Endothelial cell of umbilical vein (primary cell): Measurements from ENCODE around the gene CREB3. TPM values are rescaled to one million over a fixed set of nuclear protein-coding genes. Genes with fewer than 3 reads are reported as not detected.

Experiments
- BruUV-seq: library from RNA; stranded (reverse); fragments of 400-500 nt; replicated peaks from 2 replicates; lab custom pipeline; 2021; lab: Mats Ljungman, UMichigan
- CTCF ChIA-PET: fragments of 300-600, 350-600 bp; sonication (Branson Sonifier 250); formaldehyde crosslinking; loops from one replicate; lab custom pipeline; 2021; ENCODE audit warnings: antibody characterized with exemption, inconsistent platforms; lab: Charles Lee
- POLR2A ChIA-PET: fragments of 300-600, 350-600 bp; sonication (Branson Sonifier 250); formaldehyde crosslinking; loops from one replicate; lab custom pipeline; 2021; ENCODE audit warnings: antibody characterized with exemption, inconsistent platforms; lab: Charles Lee
- DNase-seq: peaks from one replicate; pipeline ENCODE4 v3.0.0-alpha.2; 2011; ENCODE audit warnings: low read depth, low spot score
- FAIRE-seq: peaks from 2 replicates; lab custom pipeline; 2011; peaks lifted over from hg19 to GRCh38; lab: Jason Lieb, UNC
- H2AFZ ChIP-seq: 2 replicates; pipeline ENCODE4 v1.6.0; 2012; ENCODE audit warnings: low read depth, low read length, control low read depth, inconsistent platforms
- H3K27ac ChIP-seq: 2 replicates; pipeline ENCODE4 v1.5.1; 2011; ENCODE audit warnings: low read depth, mild to moderate bottlenecking, control low read depth, low read length, moderate library complexity; ENCODE audit not compliant: insufficient read depth
- H3K27me3 ChIP-seq, 2 experiments: 2 replicates each; pipeline versions ENCODE4 v1.6.0 to v1.6.1; 2011; ENCODE audit warnings: low read length in 2 of 2, mixed read lengths in 1 of 2; ENCODE audit not compliant: control insufficient read depth in 2 of 2, insufficient read depth in 2 of 2
- H3K36me3 ChIP-seq, 2 experiments: 2 replicates in 1 of 2; 3 replicates in 1 of 2; pipeline ENCODE4 v1.5.1; 2011; ENCODE audit warnings: low read length in 2 of 2, mild to moderate bottlenecking in 1 of 2, moderate library complexity in 1 of 2; ENCODE audit not compliant: control insufficient read depth in 2 of 2, insufficient read depth in 2 of 2; ENCODE audit errors: extremely low read depth in 1 of 2
- H3K4me1 ChIP-seq: 3 replicates; pipeline ENCODE4 v1.5.1; 2011; ENCODE audit warnings: mild to moderate bottlenecking, low read length; ENCODE audit not compliant: control insufficient read depth, insufficient read depth; ENCODE audit errors: extremely low read depth
- H3K4me2 ChIP-seq: 2 replicates; pipeline ENCODE4 v1.6.1; 2011; ENCODE audit warnings: low read length, control low read depth, mixed read lengths; ENCODE audit not compliant: insufficient read depth
- H3K4me3 ChIP-seq, 3 experiments: fragments of 200-600 bp in 1 of 3; sonication (generic), shearing (Covaris generic) in 1 of 3; replicated peaks in 1 of 3; 2 replicates each; pipeline ENCODE4 v1.5.1; 2011 to 2016; ENCODE audit warnings: control low read depth in 3 of 3, low read length in 3 of 3, mild to moderate bottlenecking in 2 of 3, inconsistent platforms in 1 of 3, low read depth in 1 of 3, moderate library complexity in 1 of 3; ENCODE audit not compliant: insufficient read depth in 1 of 3
- H3K79me2 ChIP-seq: 2 replicates; pipeline ENCODE4 v1.6.0; 2012; ENCODE audit warnings: low read length, inconsistent platforms; ENCODE audit not compliant: control insufficient read depth, insufficient read depth
- H3K9ac ChIP-seq: replicated peaks from 2 replicates; pipeline ENCODE3; 2011; ENCODE audit warnings: low read length, control low read depth; ENCODE audit not compliant: insufficient read depth; ENCODE audit errors: extremely low read depth
- H3K9me1 ChIP-seq: replicated peaks from 3 replicates; pipeline ENCODE4 v1.6.0; 2011; ENCODE audit warnings: mild to moderate bottlenecking, low read length; ENCODE audit not compliant: control insufficient read depth, insufficient read depth; ENCODE audit errors: extremely low read depth
- H3K9me3 ChIP-seq: replicated peaks from 2 replicates; pipeline ENCODE4 v1.5.1; 2012; ENCODE audit warnings: low read length, inconsistent platforms; ENCODE audit not compliant: control insufficient read depth, insufficient read depth
- H4K20me1 ChIP-seq: replicated peaks from 2 replicates; pipeline ENCODE3; 2011; ENCODE audit warnings: mild to moderate bottlenecking, low read length; ENCODE audit not compliant: control insufficient read depth, insufficient read depth; ENCODE audit errors: extremely low read depth
- CTCF ChIP-seq, 2 donors: IDR thresholded peaks; 1 replicate in 1 of 2; 2 replicates in 1 of 2; pipeline ENCODE4 v1.5.1; 2011; ENCODE audit warnings: low read length in 2 of 2, mild to moderate bottlenecking in 2 of 2, moderate library complexity in 2 of 2, control low read depth in 1 of 2, inconsistent platforms in 1 of 2, low read depth in 1 of 2; ENCODE audit not compliant: insufficient read depth in 1 of 2; ENCODE audit errors: extremely low read depth in 1 of 2
- EZH2 ChIP-seq: IDR thresholded peaks from 2 replicates; pipeline ENCODE4 v1.6.1; 2012; ENCODE audit warnings: borderline replicate concordance, low read depth, mild to moderate bottlenecking, moderate library complexity, low read length, inconsistent platforms; ENCODE audit not compliant: severe bottlenecking
- FOS ChIP-seq: IDR thresholded peaks from 2 replicates; pipeline ENCODE4 v1.6.1; 2011; ENCODE audit warnings: mild to moderate bottlenecking, low read length, moderate library complexity, borderline replicate concordance; ENCODE audit not compliant: insufficient read depth
- GATA2 ChIP-seq: IDR thresholded peaks from 2 replicates; pipeline ENCODE4 v1.7.0; 2011; ENCODE audit warnings: low read depth, mild to moderate bottlenecking, moderate library complexity, mixed read lengths, low read length; ENCODE audit not compliant: insufficient read length, insufficient read depth
- JUN ChIP-seq: IDR thresholded peaks from 2 replicates; pipeline ENCODE4 v1.6.1; 2011; ENCODE audit warnings: borderline replicate concordance, low read depth; ENCODE audit not compliant: insufficient read length, insufficient read depth
- MYC ChIP-seq: IDR thresholded peaks from one replicate; pipeline ENCODE4 v1.6.1; 2011; ENCODE audit warnings: mild to moderate bottlenecking, low read depth, low read length
- POLR2A ChIP-seq: IDR thresholded peaks from 2 replicates; pipeline ENCODE4 v1.6.1; 2012; ENCODE audit warnings: low read depth, mild to moderate bottlenecking, control low read depth, low read length
- POLR2AphosphoS5 ChIP-seq: IDR thresholded peaks from 2 replicates; pipeline ENCODE4 v1.6.1; 2012; ENCODE audit warnings: low read depth, mild to moderate bottlenecking, control low read depth, low read length, moderate library complexity; ENCODE audit not compliant: insufficient read depth
- dilution Hi-C: fragments of 300-500 bp; cut with MboI; formaldehyde crosslinking; loops from one replicate; pipeline ENCODE4 v1.15.0; 2019; ENCODE audit warnings: low sequenced_read_pairs; ENCODE audit not compliant: extremely low pct_ligation_motif_present
- intact Hi-C: fragments of 100-400 bp; cut with micrococcal nuclease; formaldehyde crosslinking; loops from one replicate; pipeline ENCODE4 v1.10.0; 2022
- polyA plus RNA-seq, 4 experiments: library from polyadenylated mRNA; depleted of rRNA in 3 of 4; stranded (reverse) in 3 of 4; unstranded in 1 of 4; fragments of >200 nt; gene quantifications; 2 replicates each; pipeline versions ENCODE4 v1.2.1 to v1.2.3, GENCODE V29; 2011 to 2012; ENCODE audit warnings: missing spikeins in 1 of 4
- total RNA-seq: library from RNA; stranded (reverse); gene quantifications from 2 replicates; pipeline ENCODE4 v1.2.3, GENCODE V29; 2021
- TF ChIP-seq, protein P1 (sequence below): IDR thresholded peaks from 2 replicates; pipeline ENCODE4 v1.6.1; 2011; ENCODE audit not compliant: insufficient read depth, insufficient read length

Gene CREB3
- total and polyA plus RNA-seq, 2 donors (not counting 3 experiments of a cell fraction or from before 2014, with no cell fraction given) = 39.8 to 52.1 TPM

DNA sequence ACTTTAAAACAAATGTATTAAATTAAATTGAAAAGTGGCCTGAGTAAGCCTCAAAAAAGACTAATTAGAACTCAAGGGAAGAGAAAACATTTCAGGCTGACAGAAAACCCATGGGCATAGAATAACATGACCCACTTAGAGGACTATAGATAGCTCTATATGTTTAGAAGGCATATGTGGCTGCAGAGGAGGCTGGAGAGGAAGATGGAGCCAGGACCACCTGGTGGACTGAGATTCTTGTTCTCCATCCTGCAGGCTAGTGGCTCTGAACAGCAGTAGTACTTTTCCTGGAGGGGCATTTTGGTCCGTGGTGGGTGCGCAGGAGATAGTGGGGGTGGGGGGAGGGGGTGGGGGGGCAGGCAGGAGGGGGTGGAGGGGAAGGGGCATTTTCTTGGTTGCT lies 48.6 kb downstream of the CREB3 start:
- Histone ChIP-seq H2AFZ (no peak overlapping the region), H3K4me1 (peaks cover 1% of the 10 kb centered on the region), H3K4me3 (no peak overlapping the region), H4K20me1 (no peaks in the 10 kb centered on the region), H3K9me1 (no peaks in the 10 kb centered on the region), H3K9me3 (no peaks in the 10 kb centered on the region), H3K79me2 (no peaks in the 10 kb centered on the region), H3K27me3 (no peaks in the 10 kb centered on the region), H3K9ac (no peak overlapping the region), H3K4me2 (no peak overlapping the region), H3K36me3 (no peaks in the 10 kb centered on the region), H3K27ac (no peak overlapping the region)
- ChIA-PET CTCF (interaction anchor here (2.3 kb wide), 1 partner anchor 9 kb away, joined by 11 read pairs; no protein-coding TSS in a partner anchor), POLR2A (no interaction called here)
- FAIRE-seq (no peak), DNase-seq (no peak)
- no TSS peak for BruUV-seq
- no peak for TF ChIP-seq EZH2
- TF ChIP-seq, protein P1, sequence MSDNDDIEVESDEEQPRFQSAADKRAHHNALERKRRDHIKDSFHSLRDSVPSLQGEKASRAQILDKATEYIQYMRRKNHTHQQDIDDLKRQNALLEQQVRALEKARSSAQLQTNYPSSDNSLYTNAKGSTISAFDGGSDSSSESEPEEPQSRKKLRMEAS = no peak
- no peak for TF ChIP-seq POLR2AphosphoS5
- TF ChIP-seq JUN = no peak
- no peak for TF ChIP-seq MYC
- no peak for TF ChIP-seq CTCF (IDR thresholded peaks at IDR 0.05; ENCODE audit: extremely low read depth in 1 of 2, insufficient read depth in 1 of 2, low read depth in 1 of 2, low read length in 2 of 2)
- no peak for TF ChIP-seq GATA2
- no peak for TF ChIP-seq FOS
- no peak for TF ChIP-seq POLR2A
- dilution Hi-C loops = no loop called here
- intact Hi-C loops = no loop called here
